ENCODE data around the gene ARPC5.
"Not testable (repeated sequence)": the region's sequence is repeated elsewhere in the genome, so short reads cannot be mapped to it uniquely, and the experiment has no call there.

ARPC5 gene

GRCh38 chr1:183635606-183636333 is at the start of gene ARPC5:
ARPC5 (minus strand) TSS chr1:183635783; CDS start chr1:183635659, 124 bp downstream.
- DNase-seq = peak; percentile 97 to 99

GRCh38 chr1:183685112-183685713 is 49.6 kb upstream of the ARPC5 start:
- peak; percentile 16 to 65 for DNase-seq

- DNase-seq = not testable (repeated sequence)
These were observed 43.8 kb upstream of the ARPC5 start for GRCh38 chr1:183679363-183679762.

- DNase-seq = no peak
These were observed 43.2 kb upstream of the ARPC5 start for GRCh38 chr1:183678819-183679218.

- DNase-seq = peak in 1 of 2 experiments; percentile 38
These were observed 41.1 kb upstream of the ARPC5 start for GRCh38 chr1:183676586-183677189.

GRCh38 chr1:183675883-183676585 is 40.5 kb upstream of the ARPC5 start:
- no peak for DNase-seq

GRCh38 chr1:183675381-183675780 is 39.8 kb upstream of the ARPC5 start:
- DNase-seq = no peak

- peak; percentile 14 to 53 for DNase-seq
These were observed 39.3 kb upstream of the ARPC5 start for GRCh38 chr1:183674886-183675285.

GRCh38 chr1:183674339-183674738 is 38.8 kb upstream of the ARPC5 start:
- peak; percentile 82 to 94 for DNase-seq

- peak; percentile 28 to 64 for DNase-seq
These were observed 38.2 kb upstream of the ARPC5 start for GRCh38 chr1:183673605-183674323.

- DNase-seq = no peak
These were observed 34.6 kb upstream of the ARPC5 start for GRCh38 chr1:183670169-183670568.

GRCh38 chr1:183656355-183656754 is 20.8 kb upstream of the ARPC5 start:
- no peak for DNase-seq

- DNase-seq = peak; percentile 87 to 91
These were observed 20.0 kb upstream of the ARPC5 start for GRCh38 chr1:183655562-183656075.

- DNase-seq = no peak
These were observed 19.1 kb upstream of the ARPC5 start for GRCh38 chr1:183654706-183655105.

GRCh38 chr1:183653876-183654451 is 18.4 kb upstream of the ARPC5 start:
- DNase-seq = no peak

- DNase-seq = no peak
These were observed 17.8 kb upstream of the ARPC5 start for GRCh38 chr1:183653462-183653794.

- DNase-seq = peak; percentile 47 to 84
These were observed 17.2 kb upstream of the ARPC5 start, which contains the start of gene APOBEC4 for GRCh38 chr1:183652547-183653461. APOBEC4 (minus strand) TSS chr1:183653316; CDS start chr1:183648781, 4,535 bp downstream.

- no peak for DNase-seq
These were observed 16.5 kb upstream of the ARPC5 start for GRCh38 chr1:183652107-183652506.

GRCh38 chr1:183651612-183652011 is 16.0 kb upstream of the ARPC5 start:
- DNase-seq = no peak

GRCh38 chr1:183648042-183648441 is 12.5 kb upstream of the ARPC5 start:
- DNase-seq = no peak

- DNase-seq = no peak
These were observed 11.2 kb upstream of the ARPC5 start for GRCh38 chr1:183646776-183647175.
